ENCODE results near the gene KDM2A.
A peak's percentile ranks its signal among the peaks of the same experiment; 100 is the strongest.
"Not testable (repeated sequence)": the region's sequence is repeated elsewhere in the genome, so short reads cannot be mapped to it uniquely, and the experiment has no call there.

The KDM2A gene

DNA sequence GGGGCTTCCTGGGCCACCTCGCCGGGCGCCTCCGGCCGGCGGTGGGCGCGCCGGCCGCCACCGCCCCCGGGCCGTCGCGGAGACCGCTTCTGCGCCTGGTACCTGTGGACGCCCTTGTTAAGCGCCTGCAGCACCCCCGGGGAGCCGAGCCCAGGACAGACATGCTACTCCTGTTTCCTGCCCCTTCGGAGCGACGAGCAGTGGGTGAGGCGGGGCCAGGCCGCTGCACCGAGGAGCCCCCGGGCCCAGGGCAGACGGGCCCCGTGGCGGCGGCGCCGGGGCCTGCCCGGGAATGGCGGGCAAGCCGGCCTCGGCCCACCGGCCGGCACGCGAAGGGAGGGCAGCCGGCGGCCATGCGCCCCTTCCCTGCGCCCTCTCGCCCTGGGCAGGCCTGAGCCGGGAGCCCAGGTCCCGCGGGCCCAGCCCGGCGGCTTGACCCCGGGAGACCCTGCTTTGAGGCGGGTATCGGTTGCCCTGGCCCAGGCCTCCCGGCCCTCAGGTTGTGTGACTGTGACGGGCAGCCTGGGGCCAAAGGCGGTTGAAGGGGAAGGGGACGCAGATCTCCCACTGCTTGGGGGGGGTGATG is 789 bp upstream of the KDM2A start:
- peak in 1 of 2 experiments; percentile 42 for DNase-seq

DNA sequence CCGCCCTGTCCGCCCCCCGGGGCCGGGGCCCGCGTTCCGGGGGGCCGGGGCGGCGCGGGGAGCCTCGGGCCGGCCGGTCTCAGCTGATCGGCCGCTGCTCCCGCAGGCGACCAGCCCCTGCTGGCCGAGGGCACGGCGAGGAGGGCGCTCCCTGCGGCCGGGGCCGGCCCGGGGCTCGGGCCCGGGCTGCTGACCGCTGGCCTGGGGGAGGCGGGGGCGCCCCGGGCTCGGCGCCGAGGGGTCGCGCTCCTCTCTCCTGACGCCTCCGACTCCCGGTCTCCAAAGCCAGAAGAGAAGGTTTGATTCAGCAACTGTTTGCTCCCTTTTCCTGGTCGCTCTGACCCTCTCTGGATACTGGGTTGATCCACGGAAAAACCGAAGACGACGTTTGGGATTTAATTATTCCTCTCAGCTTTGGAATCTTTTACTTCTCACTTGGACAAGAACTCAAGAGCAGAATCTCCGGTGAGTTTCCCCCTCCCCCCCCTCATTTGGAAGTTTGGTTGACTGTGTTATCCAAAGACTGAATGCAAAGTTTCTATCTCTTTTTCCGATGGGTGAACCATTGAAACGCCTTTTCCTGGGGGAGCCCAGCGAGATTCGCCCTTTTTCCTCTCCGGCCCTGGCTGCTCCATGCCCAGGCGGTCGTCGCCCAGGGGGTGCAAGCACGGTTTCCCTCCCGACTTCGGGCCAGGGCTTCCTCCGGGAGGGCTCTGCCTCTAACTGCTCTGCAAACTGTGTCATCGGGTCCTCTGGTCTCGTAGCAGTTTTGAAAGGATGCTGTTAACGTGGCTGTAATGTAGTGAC is 725 bp downstream of the KDM2A start:
- DNase-seq = peak in 1 of 2 experiments; percentile 20

DNA sequence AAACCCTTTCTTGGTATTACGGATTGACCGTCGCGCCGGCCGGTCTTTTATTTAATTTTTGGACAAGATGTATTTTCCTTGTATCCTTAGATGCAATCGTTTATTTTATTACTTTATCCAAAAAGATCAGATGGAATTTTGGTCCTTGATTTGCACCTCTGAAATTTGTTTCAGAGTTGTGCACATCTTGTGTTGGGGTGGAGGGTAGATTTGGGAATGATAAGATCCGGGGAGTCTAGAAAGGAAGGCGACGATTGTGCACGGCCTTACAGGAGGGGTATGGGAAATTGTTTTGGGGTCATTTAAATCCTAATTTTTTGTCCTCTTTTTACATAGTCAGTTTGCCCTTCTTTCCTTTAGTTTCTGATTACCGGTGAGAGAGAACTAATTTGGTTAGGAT is 1.4 kb downstream of the KDM2A start:
- no peak for DNase-seq

DNA sequence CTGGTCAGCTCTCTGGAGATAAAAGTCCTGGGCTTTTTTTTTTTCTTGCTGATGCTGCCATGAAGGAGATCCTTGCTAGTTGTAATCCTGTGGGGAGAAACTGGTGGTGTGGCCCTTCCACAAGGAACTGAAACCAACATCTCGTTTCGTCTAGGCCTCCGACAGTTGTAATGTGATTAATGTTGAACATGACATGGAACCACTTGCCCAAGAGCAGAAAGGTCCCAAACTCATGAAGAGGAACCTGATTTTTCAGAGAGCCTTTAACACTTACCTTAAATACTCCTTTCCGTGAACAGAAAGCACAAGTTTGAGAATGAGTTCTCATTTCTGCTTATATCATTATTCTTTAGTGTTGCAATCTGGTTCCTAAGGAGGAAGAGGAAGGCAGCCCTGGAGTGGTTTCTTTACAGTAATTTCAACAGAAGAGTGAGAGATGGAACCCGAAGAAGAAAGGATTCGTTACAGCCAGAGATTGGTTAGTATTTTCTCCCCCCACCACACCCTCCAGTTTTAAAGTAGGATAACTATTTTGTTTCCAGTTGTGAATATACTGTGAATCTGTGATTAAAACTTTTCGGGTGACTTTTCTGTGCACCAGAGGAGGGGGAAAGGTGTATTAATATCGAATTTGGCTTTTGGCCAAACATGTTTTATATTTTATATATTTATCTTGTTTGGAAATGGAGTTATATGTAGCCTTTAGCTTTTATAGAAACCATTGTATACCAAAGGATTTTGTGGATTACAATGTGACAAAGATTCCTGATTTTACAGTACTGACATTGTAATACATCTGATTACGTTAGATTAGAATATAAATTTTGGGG is 2.0 kb downstream of the KDM2A start:
- peak in 1 of 2 experiments; percentile 16 for DNase-seq

DNA sequence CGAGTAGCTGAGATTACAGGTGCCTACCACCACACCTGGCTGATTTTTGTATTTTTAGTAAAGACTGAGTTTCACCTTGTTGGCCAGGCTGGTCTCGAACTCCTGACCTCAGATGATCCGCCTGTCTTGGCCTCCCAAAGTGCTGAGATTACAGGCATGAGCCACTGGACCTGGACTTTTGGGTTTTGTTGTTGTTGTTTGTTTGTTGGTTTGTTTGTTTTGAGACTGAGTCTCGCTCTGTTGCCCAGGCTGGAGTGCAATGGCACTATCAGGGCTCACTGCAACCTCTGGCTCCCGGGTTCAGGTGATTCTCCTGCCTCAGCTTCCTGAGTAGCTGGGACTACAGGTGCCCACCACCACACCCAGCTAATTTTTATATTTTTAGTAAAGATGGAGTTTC is 4.7 kb downstream of the KDM2A start:
- not testable (repeated sequence) for DNase-seq

DNA sequence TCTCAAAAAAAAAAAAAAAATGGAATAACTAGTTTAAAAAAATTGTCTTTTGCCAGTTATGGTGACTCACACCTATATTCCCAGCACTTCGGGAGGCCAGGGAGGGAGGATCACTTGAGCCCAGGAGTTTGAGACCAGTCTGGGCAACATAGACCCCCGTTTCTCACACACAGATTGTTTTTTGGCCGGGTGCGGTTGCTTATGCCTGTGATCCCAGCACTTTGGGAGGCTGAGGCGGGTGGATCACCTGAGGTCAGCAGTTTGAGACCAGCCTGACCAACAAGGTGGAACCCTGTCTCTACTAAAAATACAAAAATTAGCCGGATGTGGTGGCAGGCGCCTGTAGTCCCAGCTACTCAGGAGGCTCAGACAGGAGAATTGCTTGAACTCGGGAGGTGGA is 7.2 kb downstream of the KDM2A start:
- DNase-seq = not testable (repeated sequence)

DNA sequence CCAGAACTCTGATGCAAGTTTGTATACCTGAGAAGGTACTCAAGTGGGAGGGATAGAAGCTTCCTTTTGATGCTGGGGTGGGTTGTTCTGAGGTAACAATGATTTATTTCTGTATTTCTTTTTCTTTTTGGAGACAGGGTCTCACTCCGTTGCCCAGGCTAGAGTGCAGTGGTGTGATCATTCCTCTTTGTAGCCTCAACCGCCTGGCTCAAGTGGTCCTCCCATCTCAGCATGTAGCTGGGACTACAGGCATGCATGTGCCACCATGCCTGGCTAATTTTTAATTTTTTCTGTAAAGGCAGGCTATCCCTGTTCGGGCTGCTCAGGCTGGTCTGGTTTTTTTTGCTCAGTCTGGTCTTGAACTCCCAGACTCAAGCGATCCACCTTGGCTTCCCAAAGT is 7.9 kb downstream of the KDM2A start:
- DNase-seq = no peak

DNA sequence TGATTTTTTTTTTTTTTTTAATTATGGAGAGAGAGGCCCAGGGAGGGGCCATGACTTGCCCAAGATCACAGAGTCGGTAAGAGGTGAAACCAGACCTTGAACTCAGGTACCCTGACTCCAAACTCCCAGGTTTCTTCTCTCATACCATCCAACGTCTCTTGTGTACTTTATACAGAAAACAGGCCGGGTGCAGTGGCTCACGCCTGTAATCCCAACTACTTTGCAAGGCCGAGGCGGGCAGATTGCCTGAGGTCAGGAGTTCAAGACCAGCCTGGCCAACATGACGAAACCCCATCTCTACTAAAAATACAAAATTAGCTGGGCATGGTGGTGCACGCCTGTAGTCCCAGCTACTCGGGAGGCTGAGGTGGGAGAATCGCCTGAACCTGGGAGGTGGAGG is 11.8 kb downstream of the KDM2A start:
- not testable (repeated sequence) for DNase-seq

DNA sequence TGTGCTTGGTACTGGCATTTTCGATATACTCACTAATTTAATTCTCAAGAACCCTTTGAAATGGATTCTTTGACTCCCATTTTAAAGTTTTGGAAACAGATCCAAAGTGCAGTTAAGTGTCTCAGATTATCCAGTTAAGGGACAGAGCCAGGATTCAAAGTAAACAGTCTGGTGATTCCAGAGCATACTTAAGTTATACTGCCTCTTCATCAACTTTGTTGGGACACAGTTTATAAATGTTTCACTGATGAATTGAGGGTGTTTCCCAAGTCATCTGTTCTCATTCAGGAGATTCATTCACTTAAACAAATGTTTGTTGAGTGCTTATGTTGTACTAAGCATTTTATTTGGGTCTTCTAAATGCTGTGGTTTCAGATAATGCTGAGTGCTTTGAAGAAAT is 17.1 kb downstream of the KDM2A start:
- no peak for DNase-seq

DNA sequence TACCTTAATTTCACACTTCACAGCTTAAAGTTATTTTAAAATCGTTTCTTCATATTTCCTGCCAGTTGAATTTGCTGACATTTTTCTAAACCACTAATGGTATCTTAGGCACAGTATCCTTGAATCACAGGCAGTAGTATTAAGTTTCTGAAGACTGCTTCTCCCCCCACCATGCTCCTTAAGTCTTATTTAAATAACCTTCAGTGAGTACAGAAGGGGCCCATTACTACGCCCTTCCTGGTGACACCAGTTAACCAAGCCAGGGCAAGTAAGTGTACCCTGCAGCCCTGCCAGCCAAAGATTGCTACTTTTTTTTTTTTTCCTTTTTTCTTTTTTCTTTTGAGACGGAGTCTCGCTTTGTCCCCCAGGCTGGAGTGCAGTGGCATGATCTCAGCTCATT is 19.9 kb downstream of the KDM2A start:
- DNase-seq = no peak

DNA sequence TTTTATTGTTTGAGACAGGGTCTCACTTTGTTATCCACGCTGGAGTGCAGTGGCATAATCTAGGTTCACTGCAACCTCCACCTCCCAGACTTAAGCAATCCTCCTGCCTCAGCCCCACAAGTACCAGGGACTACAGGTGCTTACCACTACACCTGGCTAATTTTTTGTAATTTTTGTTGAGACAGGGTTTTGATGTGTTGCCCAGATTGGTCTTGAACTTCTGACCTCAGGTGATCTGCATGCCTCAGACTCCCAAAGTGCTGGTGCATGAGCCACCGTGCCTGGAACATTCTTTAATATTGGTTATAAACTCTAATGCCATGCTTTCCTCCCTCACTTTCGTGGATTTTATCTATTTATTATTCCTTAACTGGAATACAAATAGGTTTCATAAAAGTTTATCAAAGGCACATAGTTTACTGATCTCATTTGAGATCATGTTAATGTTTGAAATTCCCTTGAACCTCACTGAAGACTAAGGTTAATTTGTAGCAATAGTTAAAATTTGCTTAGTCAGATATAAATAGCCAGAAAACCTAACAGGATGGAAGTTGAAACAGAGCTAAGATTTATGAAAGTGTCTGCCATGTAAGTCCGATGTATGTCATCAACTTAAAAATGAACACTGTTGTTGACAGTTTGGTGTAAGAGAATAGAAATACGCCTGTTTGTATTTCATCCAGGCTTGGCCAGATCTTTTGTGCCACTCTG is 27.6 kb downstream of the KDM2A start:
- no peak for DNase-seq

DNA sequence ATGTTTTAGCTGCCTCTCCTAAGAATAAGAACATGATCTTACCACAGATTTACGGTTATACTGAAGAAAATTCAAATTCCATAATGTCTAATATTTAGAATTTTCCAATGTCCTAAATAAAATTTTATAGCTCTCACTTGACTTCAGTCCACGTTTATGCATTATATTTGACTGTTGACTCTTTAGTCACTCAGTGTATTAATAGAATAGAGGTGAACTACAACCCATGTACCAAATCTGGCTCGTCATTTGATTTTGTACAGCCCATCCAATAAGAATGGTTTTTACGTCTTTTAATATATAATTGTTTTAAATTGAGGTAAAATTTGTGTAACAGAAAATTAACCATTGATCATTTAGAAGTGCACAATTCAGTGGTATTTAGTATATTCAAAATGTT is 34.9 kb downstream of the KDM2A start:
- DNase-seq = no peak

DNA sequence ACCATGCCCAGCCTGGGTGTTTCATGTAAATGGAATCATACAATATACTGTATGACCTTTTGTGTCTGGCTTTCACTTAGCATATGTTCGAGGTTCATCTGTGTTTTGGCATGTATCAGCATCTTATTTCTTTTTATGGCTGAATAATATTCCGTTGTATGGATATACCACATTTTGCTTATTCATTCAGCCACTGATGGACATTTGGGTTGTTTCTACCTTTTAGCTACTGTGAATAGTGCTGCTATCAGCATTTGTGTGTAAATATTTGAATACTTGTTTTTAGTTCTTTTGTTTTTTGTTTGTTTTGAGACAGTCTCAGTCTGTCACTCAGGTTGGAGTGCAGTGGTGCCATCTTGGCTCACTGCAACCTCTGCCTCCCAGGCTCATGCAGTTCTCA is 35.7 kb downstream of the KDM2A start:
- no peak for DNase-seq

DNA sequence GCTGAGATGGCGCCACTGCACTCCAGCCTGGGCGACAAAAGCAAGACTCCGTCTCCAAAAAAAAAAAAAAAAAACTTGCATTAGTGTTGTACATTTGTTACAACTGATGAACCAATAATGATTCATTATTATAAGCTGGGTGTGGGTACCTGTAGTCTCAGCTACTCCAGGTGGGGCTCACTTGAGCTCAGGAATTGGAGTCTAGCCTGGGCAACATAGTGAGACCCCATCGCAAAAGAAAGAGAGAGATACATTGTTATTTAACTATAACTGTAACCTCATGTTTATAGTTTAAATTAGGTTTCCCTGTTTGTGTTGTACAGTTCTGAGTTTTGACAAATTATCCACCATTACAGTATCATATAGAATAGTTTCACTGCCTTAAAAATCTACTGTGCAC is 38.6 kb downstream of the KDM2A start:
- DNase-seq = no peak

DNA sequence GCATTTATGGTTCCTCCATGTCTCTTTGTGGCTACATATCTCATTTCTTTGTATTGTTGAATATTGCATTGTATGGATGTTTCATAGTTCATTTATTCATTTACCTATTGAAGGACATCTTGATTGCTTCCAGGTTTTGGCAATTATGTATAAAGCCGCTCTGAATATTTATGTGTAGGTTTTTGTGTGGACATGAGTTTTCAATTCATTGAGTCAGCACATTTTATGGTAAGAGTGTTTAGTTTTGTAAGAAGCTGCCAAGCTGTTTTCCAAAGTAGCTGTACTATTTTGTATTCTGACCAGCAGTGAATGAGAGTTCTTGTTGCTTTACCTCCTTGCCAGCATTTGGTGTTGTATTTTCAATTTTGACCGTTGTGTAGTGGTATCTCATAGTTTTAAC is 39.2 kb downstream of the KDM2A start:
- DNase-seq = no peak

DNA sequence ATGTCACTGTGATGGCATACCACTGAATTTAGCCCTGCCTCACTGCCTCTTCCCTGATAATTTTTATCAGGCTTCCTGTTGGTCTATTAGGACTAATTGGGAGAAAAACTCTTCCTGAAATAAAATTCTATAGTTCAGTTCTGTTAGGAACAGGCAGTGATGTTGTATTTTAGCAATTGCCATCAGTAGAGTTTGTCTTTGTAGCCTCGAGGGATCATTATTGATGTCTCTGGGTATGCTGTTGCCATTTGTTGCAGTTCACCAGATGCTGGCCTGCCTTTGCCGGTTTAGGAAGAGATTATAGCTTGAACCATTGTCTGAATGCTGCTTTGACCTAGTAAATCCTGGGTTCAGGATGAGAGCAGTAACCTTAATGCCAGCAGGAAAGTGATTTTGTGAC is 41.0 kb downstream of the KDM2A start:
- DNase-seq = no peak

DNA sequence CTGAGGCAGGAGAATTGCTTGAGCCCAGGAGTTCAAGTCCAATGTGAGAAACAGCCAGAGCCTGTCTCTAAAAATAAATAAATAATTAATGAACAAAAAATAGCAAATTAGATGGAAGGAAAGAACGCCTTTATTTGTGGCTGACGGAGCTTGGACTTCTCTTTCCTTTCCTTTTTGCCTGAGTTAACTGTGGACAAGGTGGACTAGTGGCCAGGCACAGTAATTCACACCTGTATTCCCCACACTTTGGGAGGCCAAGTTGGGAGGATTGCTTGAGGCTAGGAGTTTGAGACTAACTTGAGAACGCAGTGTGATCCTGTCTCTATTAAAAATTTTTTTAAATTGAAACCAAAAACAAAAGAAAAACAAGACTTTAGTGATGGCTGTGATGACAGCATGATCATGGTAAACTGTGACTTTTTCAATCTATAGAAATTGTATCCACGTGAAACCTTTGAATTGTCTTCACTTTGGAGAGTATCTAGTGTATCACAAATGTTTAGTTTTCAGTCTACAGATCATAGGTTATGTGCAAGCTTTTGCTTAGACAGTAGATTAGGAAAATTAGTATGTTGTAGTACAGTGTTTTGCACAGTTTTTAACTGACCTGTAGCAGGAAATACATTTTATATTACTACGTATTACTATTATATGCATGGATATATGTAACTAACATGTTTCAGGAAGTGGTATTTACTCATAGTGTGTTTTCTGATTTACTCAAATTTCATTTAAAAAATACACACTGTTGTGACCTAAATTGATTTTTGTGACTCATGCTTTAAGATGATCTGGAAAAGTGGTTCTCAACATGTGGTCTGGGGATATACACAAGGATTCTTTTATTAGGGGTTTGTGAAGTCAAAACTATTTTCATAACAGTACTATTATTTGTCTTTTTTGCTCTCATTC is 42.1 kb downstream of the KDM2A start:
- no peak for DNase-seq

DNA sequence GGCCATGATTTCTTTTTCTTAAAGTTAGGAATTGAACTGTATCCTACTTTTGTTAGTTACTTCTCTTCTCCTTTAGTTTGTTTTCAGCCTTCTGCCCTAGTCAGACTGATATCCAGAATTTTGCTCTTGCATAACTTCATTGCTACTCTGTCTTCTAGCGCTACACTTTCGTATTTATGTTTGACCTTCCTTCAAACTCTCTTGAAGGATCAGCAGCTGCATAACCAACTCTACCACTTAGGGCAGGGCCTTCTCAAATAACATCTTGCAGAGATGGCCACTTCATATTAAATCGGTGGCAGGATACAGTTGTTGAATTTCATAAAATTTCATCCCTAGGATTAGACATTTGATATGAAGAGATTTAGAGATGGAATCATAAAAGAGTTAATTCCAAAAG is 43.9 kb downstream of the KDM2A start:
- peak in 1 of 2 experiments; percentile 15 for DNase-seq

DNA sequence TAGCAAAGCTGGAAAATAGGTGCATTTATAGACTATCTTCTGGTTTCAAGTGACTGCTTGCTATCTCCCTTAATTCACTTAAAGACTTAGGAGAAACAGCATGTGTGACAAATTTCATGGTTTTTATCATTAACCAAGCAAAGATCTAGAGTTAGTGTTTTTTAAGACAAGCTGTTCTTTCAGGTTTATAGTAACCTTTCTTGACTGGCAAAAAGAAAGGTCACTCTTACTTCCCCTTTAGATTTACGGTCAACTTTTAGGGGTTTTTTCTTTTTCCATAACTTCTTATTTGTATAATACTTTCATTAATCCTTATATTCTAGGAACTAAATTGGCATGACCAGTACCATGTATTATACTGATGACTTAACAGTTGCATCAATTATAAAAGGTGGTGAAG is 46.6 kb downstream of the KDM2A start:
- no peak for DNase-seq

DNA sequence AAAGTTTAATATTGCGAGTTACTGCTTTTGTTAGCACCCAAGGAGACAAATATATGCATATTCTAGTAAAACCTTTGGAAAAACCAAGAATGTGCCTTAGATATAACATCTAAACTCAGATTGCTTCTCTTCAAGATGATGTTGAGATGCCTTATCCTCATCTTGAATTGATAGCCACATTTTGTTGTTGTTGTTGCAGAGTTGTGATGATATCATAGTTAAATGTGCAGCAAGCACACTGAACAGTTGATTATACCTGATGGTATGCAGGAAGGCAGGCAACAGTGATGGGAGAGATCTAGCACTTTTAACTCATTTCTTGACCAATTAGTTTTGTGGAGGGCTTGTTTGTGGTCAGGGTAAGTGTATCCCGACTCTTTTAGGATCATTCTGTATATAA is 48.0 kb downstream of the KDM2A start:
- DNase-seq = no peak

DNA sequence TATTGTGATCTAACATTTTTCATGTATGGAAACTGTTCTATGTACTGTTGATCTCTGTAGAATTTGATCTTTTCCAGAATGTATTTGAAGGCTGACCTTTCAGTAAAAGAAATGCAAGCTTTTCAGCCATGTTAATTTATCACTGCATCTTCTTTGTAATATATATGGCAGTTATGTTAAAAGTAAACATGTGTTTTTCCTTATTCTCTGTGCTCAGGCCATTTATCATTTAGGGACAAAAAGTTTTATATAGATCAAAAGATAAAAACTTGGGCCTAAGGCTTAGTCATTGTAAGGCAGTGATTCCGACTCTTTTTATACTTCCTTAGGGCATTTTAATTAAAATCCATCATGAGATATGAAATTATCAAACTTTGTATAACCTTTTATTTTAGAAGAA is 48.7 kb downstream of the KDM2A start:
- DNase-seq = no peak

DNA sequence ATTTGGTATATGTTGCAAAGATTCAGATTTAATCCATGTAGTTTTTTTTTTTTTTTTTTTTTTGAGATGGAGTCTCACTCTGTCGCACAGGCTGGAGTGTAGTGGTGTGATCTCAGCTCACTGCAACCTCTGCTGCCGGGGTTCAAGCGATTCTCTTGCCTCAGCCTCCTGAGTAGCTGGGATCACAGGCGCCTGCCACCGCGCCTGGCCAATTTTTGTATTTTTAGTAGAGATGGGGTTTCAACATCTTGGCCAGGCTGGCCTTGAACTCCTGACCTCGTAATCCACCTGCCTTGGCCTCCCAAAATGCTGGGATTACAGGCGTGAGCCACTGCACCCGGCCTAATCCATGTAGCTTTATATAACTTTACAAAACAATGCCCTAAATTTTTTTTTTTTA is 49.8 kb downstream of the KDM2A start:
- not testable (repeated sequence) for DNase-seq

Measured in NCI-H524 (cell line).